Breast epithelium (tissue), 4 donors: ENCODE results near the gene YIPF2. TPM values are rescaled to one million over a fixed set of nuclear protein-coding genes. Genes with fewer than 3 reads are reported as not detected.
"Not testable (repeated sequence)": the region's sequence is repeated elsewhere in the genome, so short reads cannot be mapped to it uniquely, and the experiment has no call there.

Source experiments
- DNase-seq, 2 donors: peaks; one replicate each; pipeline ENCODE4 v3.0.0-alpha.2; 2019; ENCODE audit warnings: low spot score in 2 of 2
- H3K27ac ChIP-seq, 2 donors: fragments of 200-600 bp; sonication (generic) in 1 of 2; one replicate each; pipeline ENCODE4 v1.5.1; 2016 to 2019; ENCODE audit warnings: mild to moderate bottlenecking in 1 of 2
- H3K27me3 ChIP-seq, 2 donors: fragments of 200-600 bp; sonication (generic) in 1 of 2; one replicate each; pipeline versions ENCODE4 v1.5.1 to v1.6.0; 2017 to 2019; ENCODE audit warnings: control low read depth in 1 of 2, mild to moderate bottlenecking in 1 of 2
- H3K36me3 ChIP-seq: fragments of 200-600 bp; one replicate; pipeline ENCODE4 v1.5.1; 2019
- H3K4me1 ChIP-seq, 2 donors: fragments of 200-600 bp; sonication (generic); one replicate each; pipeline ENCODE4 v1.5.1; 2016 to 2019; ENCODE audit warnings: control low read depth in 1 of 2
- H3K4me3 ChIP-seq, 3 donors: fragments of 200-600 bp; sonication (generic); 1 replicate in 2 of 3; 2 replicates in 1 of 3; pipeline ENCODE4 v1.5.1; 2016 to 2019; ENCODE audit warnings: mild to moderate bottlenecking in 3 of 3, moderate library complexity in 2 of 3
- H3K9me3 ChIP-seq, 2 donors: fragments of 200-600 bp; sonication (generic) in 1 of 2; one replicate each; pipeline ENCODE4 v1.5.1; 2016 to 2019; ENCODE audit warnings: control low read depth in 1 of 2
- CTCF ChIP-seq, 3 donors: fragments of 450-650 bp; IDR thresholded peaks; one replicate each; pipeline ENCODE4 v1.5.1; 2016 to 2017; ENCODE audit warnings: antibody characterized with exemption in 3 of 3, mild to moderate bottlenecking in 3 of 3, moderate library complexity in 3 of 3
- POLR2A ChIP-seq: fragments of 450-650 bp; IDR thresholded peaks from one replicate; pipeline ENCODE4 v1.6.1; 2016; ENCODE audit warnings: antibody characterized with exemption, mild to moderate bottlenecking, moderate library complexity
- POLR2AphosphoS5 ChIP-seq, 3 donors: sonication (generic); formaldehyde crosslinking; IDR thresholded peaks; one replicate each; pipeline ENCODE4 v1.6.1; 2017; ENCODE audit warnings: antibody characterized with exemption in 3 of 3
- intact Hi-C: fragments of 100-400 bp; cut with DNase I; formaldehyde crosslinking; loops from one replicate; pipeline ENCODE4 v1.15.1; 2023; ENCODE audit warnings: low total_unique reads
- total RNA-seq, 3 donors: library from RNA; depleted of rRNA; stranded (reverse); fragments of >200 nt; gene quantifications; one replicate each; pipeline ENCODE4 v1.1.0, GENCODE V29; 2016

Gene YIPF2
- total RNA-seq, 3 donors from 2014 or later: 40.3 to 68.6 (median 59.6) TPM

GRCh38 chr19:10963865-10964264, 35.4 kb upstream of the YIPF2 start:
- no peak for DNase-seq
- intact Hi-C loops: no loop called here
- H3K4me1 ChIP-seq: peaks cover 0 to 11% of the 10 kb centered on the region in 2 donors
- H3K36me3 ChIP-seq: no peaks in the 10 kb centered on the region
- H3K9me3 ChIP-seq: no peaks in the 10 kb centered on the region
- H3K27me3 ChIP-seq: no peaks in the 10 kb centered on the region
- H3K27ac ChIP-seq: peak overlapping the region in 1 of 2 donors; percentile 13
- TF ChIP-seq POLR2A: no peak
- TF ChIP-seq CTCF (IDR thresholded peaks at IDR 0.05): no peak
- TF ChIP-seq POLR2AphosphoS5 (IDR thresholded peaks at IDR 0.05): no peak
- no peak overlapping the region for H3K4me3 ChIP-seq

GRCh38 chr19:10962863-10963262, 34.4 kb upstream of the YIPF2 start:
- no peak for DNase-seq
- Histone ChIP-seq H3K27ac (peak overlapping the region; percentile 2 to 97), H3K4me3 (peak overlapping the region in 1 of 3 donors; percentile 95), H3K36me3 (no peaks in the 10 kb centered on the region), H3K9me3 (no peaks in the 10 kb centered on the region), H3K27me3 (no peaks in the 10 kb centered on the region), H3K4me1 (peaks cover 0 to 11% of the 10 kb centered on the region in 2 donors)
- no peak for TF ChIP-seq POLR2A
- TF ChIP-seq POLR2AphosphoS5 (IDR thresholded peaks at IDR 0.05): no peak
- no peak for TF ChIP-seq CTCF (IDR thresholded peaks at IDR 0.05)
- intact Hi-C loops: no loop called here

DNA sequence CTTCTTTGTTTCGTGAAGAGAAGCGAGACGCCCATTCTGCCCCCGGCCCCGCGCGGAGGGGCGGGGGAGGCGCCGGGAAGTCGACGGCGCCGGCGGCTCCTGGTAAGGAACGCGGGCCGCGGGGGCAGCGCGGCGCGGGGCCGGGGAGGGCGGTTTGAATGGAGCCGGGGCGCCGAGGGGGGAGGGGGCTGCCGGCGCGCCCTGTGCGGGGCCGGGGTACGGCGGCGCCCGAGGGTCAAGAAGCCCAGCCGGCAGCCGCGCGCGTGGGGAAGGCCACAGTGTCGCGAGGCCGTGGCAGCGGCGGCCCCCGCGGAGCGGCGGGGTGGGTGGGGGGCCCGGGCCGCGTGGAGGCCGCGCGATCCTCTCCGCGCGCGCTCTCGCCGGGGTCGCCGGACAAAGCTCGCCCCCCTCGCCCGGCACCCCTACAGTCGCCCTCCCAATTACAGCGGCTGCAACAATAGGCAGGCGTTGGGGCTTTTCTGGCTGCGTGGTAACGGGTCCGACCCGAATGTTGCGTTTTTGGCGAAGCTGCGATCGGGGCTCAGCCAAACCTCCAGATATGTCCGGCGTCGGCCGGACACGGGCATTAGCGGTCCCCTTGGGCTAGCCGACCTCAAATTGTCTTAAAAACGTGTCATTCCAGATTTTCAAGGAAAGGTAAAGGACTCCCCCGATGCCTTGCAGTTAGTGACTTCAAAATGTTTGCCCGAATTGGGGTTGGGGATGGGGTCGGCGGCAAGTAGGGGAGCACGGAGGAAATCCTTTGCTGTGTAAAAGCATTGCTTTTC, 32.8 kb upstream of the YIPF2 start:
- DNase-seq: peak in 1 of 2 donors; percentile 25
- intact Hi-C loops: no loop called here
- H3K27ac ChIP-seq: peak overlapping the region; percentile 97
- TF ChIP-seq POLR2A (no peak), POLR2AphosphoS5 (IDR thresholded peaks at IDR 0.05) (no peak), CTCF (IDR thresholded peaks at IDR 0.05) (no peak)
- no peaks in the 10 kb centered on the region for H3K27me3 ChIP-seq
- peaks cover 0 to 11% of the 10 kb centered on the region in 2 donors for H3K4me1 ChIP-seq
- H3K9me3 ChIP-seq: no peaks in the 10 kb centered on the region
- H3K36me3 ChIP-seq: no peaks in the 10 kb centered on the region
- H3K4me3 ChIP-seq: peak overlapping the region; percentile 76 to 95 (median 85)

DNA sequence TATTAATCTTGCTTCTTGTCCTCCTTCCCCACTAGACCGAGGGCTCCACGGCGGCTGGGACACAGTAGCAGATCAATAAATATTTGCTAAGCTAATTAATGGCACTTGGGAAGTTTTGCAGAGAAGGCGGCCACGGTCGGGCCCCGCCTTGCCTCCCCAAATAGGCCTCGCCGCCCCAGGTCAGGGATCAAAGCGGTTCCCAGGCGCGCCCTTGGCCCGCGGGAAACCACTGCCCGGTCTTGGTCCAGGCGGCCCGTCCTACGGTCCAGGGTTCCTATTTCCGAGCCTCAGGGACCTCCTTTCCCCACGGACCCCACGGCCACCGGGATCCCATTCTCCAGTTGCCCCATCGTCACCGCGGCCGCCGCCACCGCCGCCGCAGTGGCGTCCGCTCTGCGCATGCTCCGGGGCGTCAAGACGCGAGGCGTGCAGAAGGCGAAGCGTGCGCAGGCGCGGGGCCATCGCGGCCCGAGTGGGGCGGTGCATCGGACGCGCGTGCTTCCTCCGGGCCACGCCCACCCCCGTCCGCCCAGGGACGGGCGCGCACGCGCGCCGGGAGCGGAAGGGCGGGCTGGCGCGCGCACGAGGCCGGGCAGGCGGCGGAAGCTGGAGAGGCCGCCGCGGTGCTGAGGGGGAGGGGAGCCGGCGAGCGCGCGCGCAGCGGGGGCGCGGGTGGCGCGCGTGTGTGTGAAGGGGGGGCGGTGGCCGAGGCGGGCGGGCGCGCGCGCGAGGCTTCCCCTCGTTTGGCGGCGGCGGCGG, 32.1 kb upstream of the YIPF2 start, which contains the start of gene SMARCA4:
Gene SMARCA4 (plus strand): TSS at position 717 of the 759 bp plus-strand sequence. CDS start 23,122 bp downstream, outside the sequence.
- peak; percentile 85 for TF ChIP-seq POLR2A
- peak; percentile 90 to 99 (median 98) for TF ChIP-seq POLR2AphosphoS5 (IDR thresholded peaks at IDR 0.05)
- peak in 1 of 3 donors; percentile 12 for TF ChIP-seq CTCF (IDR thresholded peaks at IDR 0.05)
- peak; percentile 96 to 97 for DNase-seq
- intact Hi-C loops: no loop called here
- H3K27me3 ChIP-seq: no peaks in the 10 kb centered on the region
- no peaks in the 10 kb centered on the region for H3K9me3 ChIP-seq
- H3K4me3 ChIP-seq: peak within 1 kb of the TSS; percentile 76 to 95 (median 85)
- H3K36me3 ChIP-seq: no peaks in the 10 kb centered on the region
- peaks cover 0 to 11% of the 10 kb centered on the region in 2 donors for H3K4me1 ChIP-seq
- H3K27ac ChIP-seq: peak within 1 kb of the TSS; percentile 97

- H3K36me3 ChIP-seq, intact Hi-C loops, H3K27me3 ChIP-seq, H3K9me3 ChIP-seq, DNase-seq: not testable (repeated sequence)
- H3K4me3 ChIP-seq: peak overlapping the region in 2 of 3 donors; percentile 85 to 95
- peak overlapping the region; percentile 97 for H3K27ac ChIP-seq
- peaks cover 0 to 11% of the 10 kb centered on the region in 2 donors for H3K4me1 ChIP-seq
These were observed 31.0 kb upstream of the YIPF2 start for GRCh38 chr19:10959277-10959968.
